A673 (cell line): Measurements from ENCODE around the gene SPATA13. TPM values are rescaled to one million over a fixed set of nuclear protein-coding genes. Genes with fewer than 3 reads are reported as not detected.
"Not testable (repeated sequence)": the region's sequence is repeated elsewhere in the genome, so short reads cannot be mapped to it uniquely, and the experiment has no call there.

Source experiments
- BruUV-seq: library from RNA; stranded (reverse); fragments of 400-500 nt; replicated peaks from 2 replicates; lab custom pipeline; 2021; lab: Mats Ljungman, UMichigan
- CTCF ChIA-PET: fragments of 300-600 bp; sonication (Branson Sonifier 250); formaldehyde crosslinking; loops from one replicate; lab custom pipeline; 2022; ENCODE audit warnings: antibody characterized with exemption; lab: Charles Lee
- POLR2A ChIA-PET: fragments of 300-600 bp; sonication (Branson Sonifier 250); formaldehyde crosslinking; loops from one replicate; lab custom pipeline; 2022; ENCODE audit warnings: antibody characterized with exemption; ENCODE audit not compliant: low non-redundant PET; lab: Charles Lee
- DNase-seq: peaks from one replicate; pipeline ENCODE4 v3.0.0-alpha.2; 2015; ENCODE audit warnings: low spot score
- H3K27ac ChIP-seq: fragments of 200-600 bp; sonication (generic); 2 replicates; pipeline ENCODE4 v1.5.1; 2016; ENCODE audit warnings: mixed run types, low read depth, mild to moderate bottlenecking, mixed read lengths, antibody characterized with exemption, low read length; ENCODE audit not compliant: poor library complexity, severe bottlenecking
- H3K27me3 ChIP-seq: fragments of 200-600 bp; sonication (generic); replicated peaks from 2 replicates; pipeline ENCODE4 v1.6.1; 2017; ENCODE audit warnings: mixed run types, low read depth, mild to moderate bottlenecking, mixed read lengths, antibody characterized with exemption, low read length; ENCODE audit not compliant: insufficient read depth, poor library complexity
- H3K36me3 ChIP-seq: fragments of 200-600 bp; sonication (generic); 2 replicates; pipeline ENCODE4 v1.6.1; 2016; ENCODE audit warnings: mixed run types, mild to moderate bottlenecking, mixed read lengths, antibody characterized with exemption, low read length; ENCODE audit not compliant: insufficient read depth, poor library complexity, severe bottlenecking
- H3K4me1 ChIP-seq: fragments of 200-600 bp; sonication (generic); 2 replicates; pipeline ENCODE4 v1.6.1; 2017; ENCODE audit warnings: mixed run types, mild to moderate bottlenecking, mixed read lengths, antibody characterized with exemption, low read length; ENCODE audit not compliant: insufficient read depth, poor library complexity, severe bottlenecking
- H3K4me3 ChIP-seq: fragments of 200-600 bp; sonication (generic); 2 replicates; pipeline ENCODE4 v1.5.1; 2016; ENCODE audit warnings: low read depth, mixed run types, mild to moderate bottlenecking, mixed read lengths, low read length; ENCODE audit not compliant: poor library complexity, severe bottlenecking
- H3K9me3 ChIP-seq: fragments of 200-600 bp; sonication (generic); 2 replicates; pipeline ENCODE4 v1.6.1; 2016; ENCODE audit warnings: mixed run types, low read depth, mild to moderate bottlenecking, mixed read lengths, antibody characterized with exemption, low read length; ENCODE audit not compliant: poor library complexity, severe bottlenecking
- CTCF ChIP-seq: fragments of 300-800, 200-600 bp; sonication (generic); conservative IDR thresholded peaks from 2 replicates; pipeline ENCODE4 v1.5.1; 2017; ENCODE audit warnings: low read depth, mild to moderate bottlenecking, antibody characterized with exemption, low read length, moderate library complexity, mixed read lengths
- EZH2 ChIP-seq: fragments of 200-600 bp; sonication (generic); IDR thresholded peaks from 2 replicates; pipeline ENCODE4 v1.6.1; 2017; ENCODE audit warnings: borderline replicate concordance, low read depth, mild to moderate bottlenecking, mixed read lengths, antibody characterized with exemption, low read length; ENCODE audit not compliant: poor library complexity, severe bottlenecking
- intact Hi-C: fragments of 100-400 bp; cut with micrococcal nuclease; formaldehyde crosslinking; loops from one replicate; pipeline ENCODE4 v1.10.0; 2022; ENCODE audit not compliant: unreplicated experiment
- total RNA-seq: library from RNA; stranded (reverse); gene quantifications from 2 replicates; pipeline ENCODE4 v1.2.3, GENCODE V29; 2021

SPATA13 gene
- total RNA-seq, 1 experiment from 2014 or later, result 58.2 TPM

- H3K9me3 ChIP-seq, H3K27me3 ChIP-seq, intact Hi-C loops, DNase-seq, H3K36me3 ChIP-seq, H3K4me3 ChIP-seq, POLR2A ChIA-PET, CTCF ChIA-PET, H3K27ac ChIP-seq, BruUV-seq, H3K4me1 ChIP-seq: not testable (repeated sequence)
- peak; percentile 48 for TF ChIP-seq CTCF
Observed at GRCh38 chr13:24322470-24322869, 161.9 kb downstream of the SPATA13 start.

DNA sequence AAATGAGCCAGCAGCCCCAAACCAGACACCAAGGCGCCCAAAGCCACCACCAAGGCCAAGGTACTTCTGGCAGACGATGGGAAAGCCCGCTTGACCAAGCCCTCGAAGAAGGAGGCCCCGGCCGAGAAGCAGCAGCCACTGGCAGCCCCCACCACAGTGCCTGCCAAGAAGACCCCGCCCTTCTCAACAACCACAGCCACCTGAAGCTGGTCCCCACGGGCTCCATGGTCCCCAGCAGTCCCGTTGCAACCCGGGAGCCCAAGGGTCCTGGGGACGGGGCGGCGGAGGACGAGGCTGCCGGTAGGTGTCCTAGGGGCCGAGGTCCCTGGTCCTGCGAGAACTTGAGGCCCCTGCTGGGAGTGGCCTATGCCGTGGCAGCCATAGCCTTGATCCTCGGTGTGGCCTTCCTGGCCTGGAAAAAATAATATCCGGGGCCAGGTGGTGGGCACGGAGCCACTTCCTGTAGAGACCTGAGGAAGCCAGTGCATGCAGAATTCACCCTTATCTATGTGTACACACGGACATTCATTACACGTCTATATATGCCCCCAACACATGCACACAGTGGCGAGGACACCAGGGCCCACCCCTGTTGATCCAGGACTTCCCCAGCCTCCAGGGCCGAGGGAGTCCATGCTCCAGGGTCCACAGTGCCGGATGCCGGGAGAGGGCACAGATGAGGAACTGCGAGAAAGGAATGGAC is 162.7 kb downstream of the SPATA13 start:
- TF ChIP-seq CTCF (no peak), EZH2 (no peak)
- Histone ChIP-seq H3K36me3 (no peaks in the 10 kb centered on the region), H3K4me1 (no peaks in the 10 kb centered on the region), H3K4me3 (no peak overlapping the region), H3K27ac (no peak overlapping the region), H3K27me3 (no peaks in the 10 kb centered on the region), H3K9me3 (no peaks in the 10 kb centered on the region)
- no peak for DNase-seq
- ChIA-PET CTCF (no interaction called here), POLR2A (no interaction called here)
- BruUV-seq, result no TSS peak
- intact Hi-C loops, result no loop called here

DNA sequence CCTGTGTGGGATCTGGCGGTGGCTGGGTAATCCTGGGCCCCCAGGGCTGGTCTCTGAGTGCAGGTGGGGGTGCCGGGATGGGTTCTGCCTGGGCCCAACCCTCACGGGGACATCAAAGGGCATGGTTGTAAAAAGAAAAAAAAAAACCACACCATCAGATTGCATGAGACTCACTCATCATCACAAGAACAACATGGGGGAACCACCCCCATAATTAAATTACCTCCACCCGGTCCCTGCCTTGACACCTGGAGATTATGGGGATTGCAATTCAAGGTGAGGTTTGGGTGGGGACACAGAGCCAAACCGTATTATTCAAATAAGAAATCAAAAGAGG is 163.2 kb downstream of the SPATA13 start:
- ChIA-PET POLR2A (no interaction called here), CTCF (no interaction called here)
- no TSS peak for BruUV-seq
- Histone ChIP-seq H3K4me1 (no peaks in the 10 kb centered on the region), H3K4me3 (no peak overlapping the region), H3K27ac (no peak overlapping the region), H3K27me3 (no peaks in the 10 kb centered on the region), H3K9me3 (no peaks in the 10 kb centered on the region), H3K36me3 (no peaks in the 10 kb centered on the region)
- no peak for TF ChIP-seq CTCF
- no peak for TF ChIP-seq EZH2
- intact Hi-C loops, result no loop called here
- no peak for DNase-seq

GRCh38 chr13:24327598-24327997 is 167.1 kb downstream of the SPATA13 start:
- H3K36me3 ChIP-seq, H3K4me1 ChIP-seq, CTCF ChIA-PET, BruUV-seq, DNase-seq, H3K9me3 ChIP-seq, intact Hi-C loops, H3K27me3 ChIP-seq, POLR2A ChIA-PET, H3K27ac ChIP-seq: not testable (repeated sequence)
- peak overlapping the region; percentile 31 for H3K4me3 ChIP-seq
